Caco-2 (cell line): Measurements from ENCODE around the gene COMMD1. TPM values are rescaled to one million over a fixed set of nuclear protein-coding genes. Genes with fewer than 3 reads are reported as not detected.
"Not testable (repeated sequence)": the region's sequence is repeated elsewhere in the genome, so short reads cannot be mapped to it uniquely, and the experiment has no call there.

ENCODE experiments used
- Bru-seq: library from RNA; stranded (reverse); fragments of 400-500 nt; gene quantifications from one replicate; lab custom pipeline; 2021; lab: Mats Ljungman, UMichigan
- BruChase-seq, 2 experiments: library from RNA; stranded (reverse); fragments of 400-500 nt; gene quantifications; one replicate each; lab custom pipeline; 2021; lab: Mats Ljungman, UMichigan
- BruUV-seq: library from RNA; stranded (reverse); fragments of 400-500 nt; replicated peaks from 2 replicates; lab custom pipeline; 2021; lab: Mats Ljungman, UMichigan
- CTCF ChIA-PET: fragments of 300-600 bp; sonication (Branson Sonifier 250); formaldehyde crosslinking; loops from one replicate; lab custom pipeline; 2022; ENCODE audit warnings: antibody characterized with exemption; lab: Charles Lee
- POLR2A ChIA-PET: fragments of 300-600 bp; sonication (Branson Sonifier 250); formaldehyde crosslinking; loops from one replicate; lab custom pipeline; 2022; ENCODE audit warnings: antibody characterized with exemption; lab: Charles Lee
- DNase-seq, 2 experiments: peaks; one replicate each; pipeline versions ENCODE4 v3.0.0 to v3.0.0-alpha.2; 2020 to 2022
- H3K27me3 ChIP-seq: replicated peaks from 2 replicates; pipeline ENCODE4 v1.6.0; 2011; ENCODE audit warnings: low read length; ENCODE audit not compliant: control insufficient read depth, insufficient read depth
- H3K36me3 ChIP-seq: 2 replicates; pipeline ENCODE4 v1.5.1; 2011; ENCODE audit warnings: low read length; ENCODE audit not compliant: control insufficient read depth, insufficient read depth
- H3K4me1 ChIP-seq: fragments of 250-450 bp; sonication (Bioruptor Pico); 2 replicates; pipeline ENCODE4 v1.5.1; 2020; ENCODE audit warnings: mild to moderate bottlenecking
- H3K4me3 ChIP-seq: 2 replicates; pipeline ENCODE4 v1.5.1; 2011; ENCODE audit warnings: low read depth, mild to moderate bottlenecking, control low read depth, low read length
- H3K9me3 ChIP-seq: fragments of 250-450 bp; sonication (Bioruptor Pico); 2 replicates; pipeline ENCODE4 v1.5.1; 2020; ENCODE audit warnings: mild to moderate bottlenecking, moderate library complexity
- H3K27ac Mint-ChIP-seq: one replicate; pipeline ENCODE4 v1.8.0; 2022; ENCODE audit warnings: mixed read lengths; ENCODE audit not compliant: unreplicated experiment
- H3K27me3 Mint-ChIP-seq: one replicate; pipeline ENCODE4 v1.8.0; 2022; ENCODE audit warnings: mixed read lengths; ENCODE audit not compliant: insufficient read depth, unreplicated experiment
- H3K36me3 Mint-ChIP-seq: one replicate; pipeline ENCODE4 v1.8.0; 2022; ENCODE audit warnings: mild to moderate bottlenecking, mixed read lengths; ENCODE audit not compliant: insufficient read depth, unreplicated experiment
- H3K4me1 Mint-ChIP-seq: one replicate; pipeline ENCODE4 v1.8.0; 2022; ENCODE audit warnings: low read depth, mixed read lengths; ENCODE audit not compliant: unreplicated experiment
- H3K4me3 Mint-ChIP-seq: one replicate; pipeline ENCODE4 v1.8.0; 2022; ENCODE audit warnings: mild to moderate bottlenecking, moderate library complexity, mixed read lengths; ENCODE audit not compliant: unreplicated experiment
- H3K9me3 Mint-ChIP-seq: one replicate; pipeline ENCODE4 v1.8.0; 2022; ENCODE audit warnings: mixed read lengths; ENCODE audit not compliant: unreplicated experiment
- CTCF ChIP-seq, 2 experiments: fragments of 200-600 bp in 1 of 2; IDR thresholded peaks; 1 replicate in 1 of 2; 2 replicates in 1 of 2; pipeline versions ENCODE4 v1.5.1 to v1.8.0; 2011 to 2022; ENCODE audit warnings: antibody characterized with exemption in 1 of 2, control low read depth in 1 of 2, inconsistent platforms in 1 of 2, low read depth in 1 of 2, low read length in 1 of 2, mild to moderate bottlenecking in 1 of 2, moderate library complexity in 1 of 2; ENCODE audit not compliant: insufficient read depth in 1 of 2, severe bottlenecking in 1 of 2, unreplicated experiment in 1 of 2
- intact Hi-C: fragments of 100-400 bp; cut with micrococcal nuclease; formaldehyde crosslinking; loops from one replicate; pipeline ENCODE4 v1.10.0; 2022; ENCODE audit not compliant: unreplicated experiment
- long read RNA-seq: library from polyadenylated mRNA; stranded (forward); transcript quantifications from one replicate; pipeline ENCODE4 v2.0.0, GENCODE V29; 2022
- total RNA-seq: library from RNA; stranded (reverse); gene quantifications from 2 replicates; pipeline ENCODE4 v1.2.3, GENCODE V29; 2022

Gene COMMD1
- 50.0 and 56.7 TPM in 2 replicates for total RNA-seq
- Bru-seq, nascent RNA: percentile 61 among the genes with signal in this experiment
- percentile 58 among the genes with signal in this experiment for BruChase-seq, experiment 1, labeled RNA remaining after a 2-hour chase
- percentile 58 among the genes with signal in this experiment for BruChase-seq, experiment 2, labeled RNA remaining after a 6-hour chase
- long read RNA-seq, transcript COMMD1-201 (3 exons, 911 nt): major isoform, 39 of 48 reads
- long read RNA-seq, partial matches to known transcripts: 0 of 48 reads
- long read RNA-seq, other reads (novel, unspliced or antisense): 8 of 48 reads

DNA sequence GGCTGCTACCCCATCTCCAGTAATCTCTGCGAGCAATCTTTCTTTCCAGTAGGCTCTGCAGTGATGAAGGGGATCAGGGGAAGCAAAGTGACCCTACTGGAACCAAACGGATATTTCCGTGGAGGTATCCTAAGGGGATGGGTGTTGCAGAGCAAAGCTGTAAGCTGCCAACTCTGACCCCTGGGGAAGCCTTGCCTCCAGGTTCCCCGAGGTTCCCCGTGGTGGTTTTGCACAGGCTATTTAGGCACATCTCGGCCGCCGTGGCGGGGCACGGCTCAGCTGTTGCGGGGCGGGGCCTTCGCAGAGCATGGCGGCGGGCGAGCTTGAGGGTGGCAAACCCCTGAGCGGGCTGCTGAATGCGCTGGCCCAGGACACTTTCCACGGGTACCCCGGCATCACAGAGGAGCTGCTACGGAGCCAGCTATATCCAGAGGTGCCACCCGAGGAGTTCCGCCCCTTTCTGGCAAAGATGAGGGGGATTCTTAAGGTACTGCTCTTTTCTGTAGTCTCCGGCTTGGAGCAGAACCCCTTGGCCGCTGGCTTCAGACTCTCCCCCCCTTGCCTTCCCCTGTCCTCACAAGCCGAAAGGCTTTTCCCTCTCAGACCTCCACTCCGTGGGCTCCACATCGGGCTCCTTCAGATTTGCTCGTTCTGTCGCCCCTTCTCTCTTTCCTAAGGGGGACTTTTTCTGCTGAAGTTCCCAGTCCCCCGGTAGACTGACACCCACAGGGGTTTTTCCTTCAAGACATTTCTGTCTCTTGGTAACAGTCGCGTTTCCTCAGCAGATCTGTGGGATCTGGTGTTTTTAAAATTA is at the start of gene COMMD1:
Gene COMMD1 (plus strand): TSS at position 303 of the 814 bp plus-strand sequence. CDS start 5 bp downstream, at position 308.
- ChIA-PET POLR2A (no interaction called here), CTCF (no interaction called here)
- peak within 1 kb of the TSS; percentile 73 for H3K4me3 ChIP-seq
- peak within 1 kb of the TSS; percentile 99 for H3K4me3 Mint-ChIP-seq
- H3K36me3 ChIP-seq: no peaks in the 10 kb centered on the region
- peak within 1 kb of the TSS; percentile 90 for H3K27ac Mint-ChIP-seq
- H3K36me3 Mint-ChIP-seq: no peaks in the 10 kb centered on the region
- H3K4me1 ChIP-seq: 0 out of 2 replicates have a peak, but pooled peaks cover 3% of the 10 kb centered on the region
- BruUV-seq: TSS peak; percentile 54
- peaks cover 6% of the 10 kb centered on the region for H3K4me1 Mint-ChIP-seq
- H3K27me3 ChIP-seq: no peaks in the 10 kb centered on the region
- H3K27me3 Mint-ChIP-seq: no peaks in the 10 kb centered on the region
- peak; percentile 71 to 82 for DNase-seq
- no peaks in the 10 kb centered on the region for H3K9me3 Mint-ChIP-seq
- H3K9me3 ChIP-seq: no peaks in the 10 kb centered on the region
- intact Hi-C loops: no loop called here
- TF ChIP-seq CTCF (IDR thresholded peaks at IDR 0.05; ENCODE audit: insufficient read depth in 1 of 2, low read depth in 1 of 2, low read length in 1 of 2, severe bottlenecking in 1 of 2, unreplicated experiment in 1 of 2): no peak

GRCh38 chr2:61857224-61857623 is 48.2 kb upstream of the COMMD1 start:
- ChIA-PET POLR2A (no interaction called here), CTCF (no interaction called here)
- Mint-ChIP-seq H3K36me3 (peaks cover 9% of the 10 kb centered on the region), H3K4me3 (no peak overlapping the region), H3K27ac (no peak overlapping the region), H3K4me1 (no peaks in the 10 kb centered on the region), H3K9me3 (no peaks in the 10 kb centered on the region), H3K27me3 (no peaks in the 10 kb centered on the region)
- no peaks in the 10 kb centered on the region for H3K9me3 ChIP-seq
- BruUV-seq: no TSS peak
- no peaks in the 10 kb centered on the region for H3K36me3 ChIP-seq
- no peak for DNase-seq
- peaks cover 5% of the 10 kb centered on the region for H3K4me1 ChIP-seq
- no peak for TF ChIP-seq CTCF (IDR thresholded peaks at IDR 0.05; ENCODE audit: insufficient read depth in 1 of 2, low read depth in 1 of 2, low read length in 1 of 2, severe bottlenecking in 1 of 2, unreplicated experiment in 1 of 2)
- intact Hi-C loops: no loop called here
- H3K27me3 ChIP-seq: no peaks in the 10 kb centered on the region
- H3K4me3 ChIP-seq: no peak overlapping the region

- POLR2A ChIA-PET: no interaction called here
- no TSS peak for BruUV-seq
- H3K27me3 ChIP-seq: no peaks in the 10 kb centered on the region
- no peaks in the 10 kb centered on the region for H3K27me3 Mint-ChIP-seq
- DNase-seq: no peak
- H3K4me1 Mint-ChIP-seq: no peaks in the 10 kb centered on the region
- H3K36me3 Mint-ChIP-seq: peaks cover 46% of the 10 kb centered on the region
- H3K36me3 ChIP-seq: peaks cover 1% of the 10 kb centered on the region; the same call in 1 of the 2 replicates
- no peaks in the 10 kb centered on the region for H3K4me1 ChIP-seq
- H3K9me3 ChIP-seq: no peaks in the 10 kb centered on the region
- no peaks in the 10 kb centered on the region for H3K9me3 Mint-ChIP-seq
- no peak for TF ChIP-seq CTCF (IDR thresholded peaks at IDR 0.05; ENCODE audit: insufficient read depth in 1 of 2, low read depth in 1 of 2, low read length in 1 of 2, severe bottlenecking in 1 of 2, unreplicated experiment in 1 of 2)
- H3K4me3 ChIP-seq: no peak overlapping the region
- no peak overlapping the region for H3K27ac Mint-ChIP-seq
- no peak overlapping the region for H3K4me3 Mint-ChIP-seq
- CTCF ChIA-PET: no interaction called here
- intact Hi-C loops: no loop called here
Observed at GRCh38 chr2:61862085-61862484, 43.4 kb upstream of the COMMD1 start.

DNA sequence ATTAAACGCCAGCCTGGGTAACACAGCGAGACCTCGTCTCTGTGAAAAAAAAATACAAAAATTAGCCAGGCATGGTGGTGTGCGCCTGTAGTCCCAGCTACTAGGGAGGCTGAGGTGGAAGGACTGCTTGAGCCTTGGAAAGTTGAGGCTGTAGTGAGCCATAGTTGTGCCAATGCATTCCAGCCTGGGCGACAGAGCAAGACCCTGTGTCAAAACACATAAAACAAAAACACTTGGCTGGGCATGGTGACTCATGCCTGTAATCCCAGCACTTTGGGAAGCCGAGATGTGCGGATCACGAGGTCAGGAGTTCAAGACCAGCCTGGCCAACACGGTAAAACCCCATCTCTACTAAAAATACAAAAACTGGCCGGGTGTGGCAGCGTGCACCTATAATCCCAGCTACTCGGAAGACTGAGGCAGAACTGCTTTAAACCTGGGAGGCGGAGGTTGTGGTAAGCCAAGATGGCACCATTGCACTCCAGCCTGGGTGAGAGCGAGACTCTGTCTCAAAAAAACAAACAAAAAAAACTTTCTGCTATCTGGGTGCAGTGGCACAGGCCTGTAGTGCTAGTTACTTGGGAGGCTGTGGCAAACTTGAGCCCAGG is 38.9 kb upstream of the COMMD1 start:
- BruUV-seq, H3K27me3 Mint-ChIP-seq, H3K9me3 Mint-ChIP-seq, H3K4me3 Mint-ChIP-seq, H3K36me3 ChIP-seq, H3K27me3 ChIP-seq, intact Hi-C loops, H3K4me1 ChIP-seq, H3K9me3 ChIP-seq, DNase-seq, H3K4me3 ChIP-seq, H3K4me1 Mint-ChIP-seq: not testable (repeated sequence)
- H3K36me3 Mint-ChIP-seq: peaks cover 91% of the 10 kb centered on the region
- H3K27ac Mint-ChIP-seq: peak overlapping the region; percentile 61
- ChIA-PET POLR2A (interaction anchor here (1.3 kb wide), 1 partner anchor 12 kb away, joined by 9 read pairs; no protein-coding TSS in a partner anchor), CTCF (interaction anchor here (0.7 kb wide), 1 partner anchor 764 kb away, joined by 3 read pairs; no protein-coding TSS in a partner anchor)
